Stimulated activated CD4-positive, alpha-beta T cell treated with anti-CD3 and anti-CD28 coated beads, Interleukin-4, amount 100 ng/mL, for 48 hours (primary cell): ENCODE results near the gene ATP1A3.
A peak's percentile ranks its signal among the peaks of the same experiment; 100 is the strongest.
"Not testable (repeated sequence)": the region's sequence is repeated elsewhere in the genome, so short reads cannot be mapped to it uniquely, and the experiment has no call there.

Experiments used
- DNase-seq, 2 donors: peaks; one replicate each; pipeline ENCODE4 v3.0.0-alpha.2; 2020; ENCODE audit warnings: low read depth in 2 of 2

ATP1A3 gene

GRCh38 chr19:42010245-42011126 is 16.5 kb upstream of the ATP1A3 start:
- DNase-seq = no peak

GRCh38 chr19:42006569-42006968 is 12.5 kb upstream of the ATP1A3 start:
- no peak for DNase-seq

GRCh38 chr19:42005504-42005903 is 11.5 kb upstream of the ATP1A3 start:
- no peak for DNase-seq

GRCh38 chr19:42003506-42004294 is 9.7 kb upstream of the ATP1A3 start:
- no peak for DNase-seq

- DNase-seq = no peak
Observed at GRCh38 chr19:41999878-42000208, 5.8 kb upstream of the ATP1A3 start.

GRCh38 chr19:41999071-41999877 is 5.2 kb upstream of the ATP1A3 start:
- DNase-seq = no peak

- peak; percentile 48 to 57 for DNase-seq
Observed at GRCh38 chr19:41998246-41999020, 4.4 kb upstream of the ATP1A3 start.

- no peak for DNase-seq
Observed at GRCh38 chr19:41997851-41998229, 3.8 kb upstream of the ATP1A3 start.

- peak; percentile 20 to 35 for DNase-seq
Observed at GRCh38 chr19:41997121-41997850, 3.3 kb upstream of the ATP1A3 start.

GRCh38 chr19:41995959-41996797 is 2.1 kb upstream of the ATP1A3 start:
- DNase-seq = no peak

- no peak for DNase-seq
Observed at GRCh38 chr19:41994994-41995958, 1.2 kb upstream of the ATP1A3 start.

GRCh38 chr19:41994521-41994971 is 516 bp upstream of the ATP1A3 start:
- DNase-seq = no peak

GRCh38 chr19:41991925-41992569 is 2.0 kb downstream of the ATP1A3 start:
- not testable (repeated sequence) for DNase-seq

GRCh38 chr19:41991025-41991424 is 3.0 kb downstream of the ATP1A3 start:
- no peak for DNase-seq

GRCh38 chr19:41990615-41991014 is 3.4 kb downstream of the ATP1A3 start:
- DNase-seq = no peak

- no peak for DNase-seq
Observed at GRCh38 chr19:41990028-41990427, 4.0 kb downstream of the ATP1A3 start.

- no peak for DNase-seq
Observed at GRCh38 chr19:41988947-41989346, 5.1 kb downstream of the ATP1A3 start.
